Ectodermal cell (in vitro differentiated cells): ENCODE measurements around the gene MAGI2.

Experiments used
- H3K27ac ChIP-seq: 2 replicates; pipeline ENCODE4 v1.7.0; 2013; ENCODE audit warnings: mild to moderate bottlenecking, low read depth, low read length; ENCODE audit not compliant: insufficient read depth, poor library complexity, severe bottlenecking
- H3K27me3 ChIP-seq: 2 replicates; pipeline ENCODE4 v1.7.0; 2013; ENCODE audit warnings: mild to moderate bottlenecking, low read length; ENCODE audit not compliant: insufficient read depth, control insufficient read depth, poor library complexity, severe bottlenecking
- H3K36me3 ChIP-seq: one replicate; pipeline ENCODE4 v1.7.0; 2013; ENCODE audit warnings: low read length; ENCODE audit not compliant: control insufficient read depth, insufficient read depth
- H3K4me1 ChIP-seq: one replicate; pipeline ENCODE4 v1.7.0; 2013; ENCODE audit warnings: low read length; ENCODE audit not compliant: control insufficient read depth, insufficient read depth
- H3K4me3 ChIP-seq: 2 replicates; pipeline ENCODE4 v1.7.0; 2013; ENCODE audit warnings: low read depth, low read length, control low read depth; ENCODE audit not compliant: insufficient read depth
- H3K9me3 ChIP-seq: 2 replicates; pipeline ENCODE4 v1.7.0; 2013; ENCODE audit warnings: mild to moderate bottlenecking, low read length, moderate library complexity; ENCODE audit not compliant: control insufficient read depth
- WGBS, 2 experiments: methylation state at CpG; one replicate each; pipeline ENCODE4 v1.1.7; 2013; ENCODE audit warnings: missing lambda C conversion rate in 2 of 2; 5-methylcytosine and 5-hydroxymethylcytosine counted together

MAGI2 gene

GRCh38 chr7:77975672-77976480 is 1477.6 kb downstream of the MAGI2 start:
- H3K36me3 ChIP-seq, result no peaks in the 10 kb centered on the region
- H3K4me1 ChIP-seq, result no peaks in the 10 kb centered on the region
- WGBS, 2 experiments, result 87 to 100% methylated on average over 2 of the region's 2 CpGs
- no peak overlapping the region for H3K27ac ChIP-seq
- no peaks in the 10 kb centered on the region for H3K27me3 ChIP-seq
- no peaks in the 10 kb centered on the region for H3K9me3 ChIP-seq
- no peak overlapping the region for H3K4me3 ChIP-seq

GRCh38 chr7:77971726-77972125 is 1481.7 kb downstream of the MAGI2 start:
- Histone ChIP-seq H3K36me3 (no peaks in the 10 kb centered on the region), H3K27me3 (no peaks in the 10 kb centered on the region), H3K4me1 (no peaks in the 10 kb centered on the region), H3K9me3 (no peaks in the 10 kb centered on the region), H3K4me3 (no peak overlapping the region), H3K27ac (no peak overlapping the region)

GRCh38 chr7:77967429-77967828 is 1486.0 kb downstream of the MAGI2 start:
- no peak overlapping the region for H3K27ac ChIP-seq

More at GRCh38 chr7:77967429-77967828, 1486.0 kb downstream of the MAGI2 start:
- H3K9me3 ChIP-seq, result no peaks in the 10 kb centered on the region
- no peaks in the 10 kb centered on the region for H3K4me1 ChIP-seq
- H3K36me3 ChIP-seq, result no peaks in the 10 kb centered on the region
- H3K4me3 ChIP-seq, result no peak overlapping the region
- no peaks in the 10 kb centered on the region for H3K27me3 ChIP-seq
